Fibroblast of villous mesenchyme (primary cell): Measurements from ENCODE around the gene TOX2. TPM values are rescaled to one million over a fixed set of nuclear protein-coding genes. Genes with fewer than 3 reads are reported as not detected.
A peak's percentile ranks its signal among the peaks of the same experiment; 100 is the strongest.

Experiments
- DNase-seq: peaks from one replicate; pipeline ENCODE4 v3.0.0-alpha.2; 2010; ENCODE audit warnings: low read depth
- H3K4me3 ChIP-seq: 2 replicates; pipeline ENCODE4 v1.5.1; 2011; ENCODE audit warnings: low read depth, mild to moderate bottlenecking, low read length
- CTCF ChIP-seq: IDR thresholded peaks from 2 replicates; pipeline ENCODE4 v1.5.1; 2012; ENCODE audit warnings: low read depth, mild to moderate bottlenecking, low read length; ENCODE audit not compliant: insufficient read depth
- total RNA-seq: library from RNA; depleted of rRNA; stranded (reverse); fragments of >200 nt; gene quantifications from 2 replicates; pipeline ENCODE4 v1.2.3, GENCODE V29; 2012

Gene TOX2
- total RNA-seq, 1 donor, result 0.43 TPM

GRCh38 chr20:43938932-43939761, 24.5 kb downstream of the TOX2 start:
- DNase-seq, result peak; percentile 100
- no peak overlapping the region for H3K4me3 ChIP-seq
- TF ChIP-seq CTCF, result no peak

GRCh38 chr20:43939762-43940121, 25.1 kb downstream of the TOX2 start:
- no peak for TF ChIP-seq CTCF
- no peak for DNase-seq
- H3K4me3 ChIP-seq, result no peak overlapping the region

- DNase-seq, result no peak
- TF ChIP-seq CTCF, result no peak
- no peak overlapping the region for H3K4me3 ChIP-seq
These were observed 26.0 kb downstream of the TOX2 start for GRCh38 chr20:43940518-43941225.

DNA sequence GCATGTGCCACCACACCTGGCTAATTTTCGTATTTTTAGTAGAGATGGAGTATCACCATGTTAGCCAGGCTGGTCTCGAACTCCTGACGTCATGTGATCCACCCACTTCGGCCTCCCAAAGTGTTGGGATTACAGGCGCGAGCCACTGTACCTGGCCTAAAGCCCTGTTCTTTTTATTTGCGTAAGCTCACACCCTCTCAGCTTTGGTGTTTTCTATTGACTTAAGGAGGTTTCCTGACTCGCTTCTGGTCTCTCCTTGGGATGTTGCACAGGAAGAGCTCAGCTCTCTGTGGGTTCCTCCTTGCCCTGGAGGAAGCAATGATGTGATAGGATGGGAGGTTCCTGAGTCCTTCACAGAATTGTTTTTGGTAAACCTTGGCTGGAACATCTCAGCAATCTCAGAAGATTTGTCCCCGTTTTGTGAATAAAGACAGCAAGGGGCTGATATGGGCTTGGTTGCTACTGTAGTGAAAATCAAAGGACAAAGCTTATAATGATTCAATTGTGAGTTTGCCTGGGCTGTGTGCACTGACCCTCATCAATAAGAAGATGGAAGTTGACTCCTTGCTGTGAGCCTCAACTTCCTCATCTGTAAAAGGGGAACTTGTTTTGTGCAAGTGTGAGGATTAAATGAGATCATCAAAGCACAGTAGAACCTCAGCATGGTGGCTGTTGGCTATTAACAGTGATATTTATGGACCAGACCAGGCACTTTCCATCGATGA, 27.0 kb downstream of the TOX2 start:
- no peak overlapping the region for H3K4me3 ChIP-seq
- no peak for DNase-seq
- no peak for TF ChIP-seq CTCF

- no peak for DNase-seq
- no peak overlapping the region for H3K4me3 ChIP-seq
- no peak for TF ChIP-seq CTCF
These were observed 27.5 kb downstream of the TOX2 start for GRCh38 chr20:43942201-43942590.

- DNase-seq, result peak; percentile 80
- no peak for TF ChIP-seq CTCF
- H3K4me3 ChIP-seq, result no peak overlapping the region
These were observed 28.1 kb downstream of the TOX2 start for GRCh38 chr20:43942667-43943285.
